Spleen (tissue), 7 donors: Measurements from ENCODE around the gene AJAP1.

ENCODE experiments used
- POLR2A ChIP-seq, 3 donors: fragments of 450-650 bp; IDR thresholded peaks; one replicate each; pipeline ENCODE4 v1.5.1; 2017; ENCODE audit warnings: antibody characterized with exemption in 3 of 3, mild to moderate bottlenecking in 1 of 3
- TF ChIP-seq, protein P1 (sequence below), 11 experiments: fragments of 200-600 bp in 7 of 11; fragments of 450-650 bp in 4 of 11; sonication (generic) in 4 of 11; IDR thresholded peaks in 8 of 11; conservative IDR thresholded peaks in 3 of 11; 1 replicate in 7 of 11; 2 replicates in 4 of 11; pipeline versions ENCODE4 v1.4.0 to v1.8.0; 2016 to 2021; ENCODE audit warnings: antibody characterized with exemption in 11 of 11, inconsistent platforms in 4 of 11, mild to moderate bottlenecking in 1 of 11
- donor health status: DM: no; HTN: no; CAD: no; lungs with moderate emphysema.
- donor health status: DM: no; HTN: no; CAD: no.
- donor health status: DM: no; HTN: no; CAD: no.

DNA sequence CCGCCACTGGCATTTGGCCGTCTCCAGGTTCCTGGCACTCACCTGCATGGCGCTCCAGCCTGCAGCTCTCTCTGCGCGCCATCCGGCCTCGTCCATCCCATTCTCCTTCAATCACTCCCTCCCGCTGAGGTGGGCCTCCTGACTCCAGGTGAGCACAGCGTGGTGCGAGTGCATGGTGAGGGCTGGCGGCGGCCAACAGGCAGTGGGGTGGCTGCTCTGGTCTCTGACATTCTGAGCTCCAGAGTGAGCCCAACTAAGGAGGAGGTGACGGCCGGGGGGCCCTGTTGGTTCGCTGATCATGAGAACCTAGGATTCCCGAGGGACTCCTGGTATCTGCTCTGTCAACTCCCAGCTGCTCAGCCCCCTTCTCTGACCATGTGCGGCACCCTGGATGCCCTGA lies 130.4 kb downstream of the AJAP1 start:
- no peak for TF ChIP-seq POLR2A (IDR thresholded peaks at IDR 0.05)
- TF ChIP-seq, protein P1, sequence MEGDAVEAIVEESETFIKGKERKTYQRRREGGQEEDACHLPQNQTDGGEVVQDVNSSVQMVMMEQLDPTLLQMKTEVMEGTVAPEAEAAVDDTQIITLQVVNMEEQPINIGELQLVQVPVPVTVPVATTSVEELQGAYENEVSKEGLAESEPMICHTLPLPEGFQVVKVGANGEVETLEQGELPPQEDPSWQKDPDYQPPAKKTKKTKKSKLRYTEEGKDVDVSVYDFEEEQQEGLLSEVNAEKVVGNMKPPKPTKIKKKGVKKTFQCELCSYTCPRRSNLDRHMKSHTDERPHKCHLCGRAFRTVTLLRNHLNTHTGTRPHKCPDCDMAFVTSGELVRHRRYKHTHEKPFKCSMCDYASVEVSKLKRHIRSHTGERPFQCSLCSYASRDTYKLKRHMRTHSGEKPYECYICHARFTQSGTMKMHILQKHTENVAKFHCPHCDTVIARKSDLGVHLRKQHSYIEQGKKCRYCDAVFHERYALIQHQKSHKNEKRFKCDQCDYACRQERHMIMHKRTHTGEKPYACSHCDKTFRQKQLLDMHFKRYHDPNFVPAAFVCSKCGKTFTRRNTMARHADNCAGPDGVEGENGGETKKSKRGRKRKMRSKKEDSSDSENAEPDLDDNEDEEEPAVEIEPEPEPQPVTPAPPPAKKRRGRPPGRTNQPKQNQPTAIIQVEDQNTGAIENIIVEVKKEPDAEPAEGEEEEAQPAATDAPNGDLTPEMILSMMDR (IDR thresholded peaks at IDR 0.05 in 8 of 11, conservative IDR thresholded peaks at IDR 0.05 in 3 of 11), result no peak
